Gastrocnemius medialis (tissue), 4 donors: ENCODE measurements around the gene C5orf58. TPM values are rescaled to one million over a fixed set of nuclear protein-coding genes. Genes with fewer than 3 reads are reported as not detected.
"Not testable (repeated sequence)": the region's sequence is repeated elsewhere in the genome, so short reads cannot be mapped to it uniquely, and the experiment has no call there.

Source experiments
- ATAC-seq, 2 donors: fragments of 150-250 bp; one replicate each; pipeline ENCODE4 v1.9.1; 2016
- DNase-seq, 2 donors: peaks; one replicate each; pipeline ENCODE4 v3.0.0-alpha.2; 2019
- H3K27ac ChIP-seq, 4 donors: fragments of 200-600 bp; sonication (generic); 1 replicate in 1 of 4; 2 replicates in 3 of 4; pipeline ENCODE4 v1.5.1; 2016 to 2018; ENCODE audit warnings: mild to moderate bottlenecking in 2 of 4, moderate library complexity in 1 of 4
- H3K27me3 ChIP-seq, 3 donors: fragments of 200-600 bp; sonication (generic) in 2 of 3; 1 replicate in 1 of 3; 2 replicates in 2 of 3; pipeline versions ENCODE4 v1.5.1 to v1.6.0; 2016 to 2019; ENCODE audit warnings: mild to moderate bottlenecking in 1 of 3, moderate library complexity in 1 of 3
- H3K36me3 ChIP-seq, 2 donors: fragments of 200-600 bp; sonication (generic) in 1 of 2; one replicate each; pipeline ENCODE4 v1.5.1; 2017 to 2018
- H3K4me1 ChIP-seq, 2 donors: fragments of 200-600 bp; sonication (generic) in 1 of 2; one replicate each; pipeline ENCODE4 v1.5.1; 2016 to 2017; ENCODE audit warnings: mild to moderate bottlenecking in 2 of 2
- H3K4me3 ChIP-seq, 4 donors: fragments of 200-600 bp; sonication (generic) in 3 of 4; 1 replicate in 1 of 4; 2 replicates in 3 of 4; pipeline ENCODE4 v1.5.1; 2016 to 2019; ENCODE audit warnings: mild to moderate bottlenecking in 2 of 4
- H3K9me3 ChIP-seq, 3 donors: fragments of 200-600 bp; sonication (generic) in 2 of 3; 1 replicate in 1 of 3; 2 replicates in 2 of 3; pipeline ENCODE4 v1.5.1; 2016 to 2019
- POLR2A ChIP-seq, 2 donors: fragments of 450-650 bp; IDR thresholded peaks; one replicate each; pipeline ENCODE4 v1.6.1; 2017; ENCODE audit warnings: antibody characterized with exemption in 2 of 2, mild to moderate bottlenecking in 2 of 2, moderate library complexity in 2 of 2
- in situ Hi-C, 4 donors: fragments of 200-750 bp; cut with MboI; loops; one replicate each; pipeline versions ENCODE4 v1.15.0 to v1.8.0; 2017; ENCODE audit warnings: low sequenced_read_pairs in 4 of 4
- intact Hi-C: fragments of 100-400 bp; cut with DNase I; formaldehyde crosslinking; loops from one replicate; pipeline ENCODE4 v1.15.1; 2023; ENCODE audit warnings: low total_unique reads
- total RNA-seq, 4 donors: library from RNA; depleted of rRNA; stranded (reverse); fragments of >200 nt; gene quantifications; one replicate each; pipeline versions ENCODE4 v1.1.0 to v1.2.3, GENCODE V29; 2016
- TF ChIP-seq, protein P1 (sequence below), 5 experiments: fragments of 450-650 bp in 3 of 5; fragments of 200-600 bp in 2 of 5; sonication (generic) in 2 of 5; IDR thresholded peaks in 4 of 5; conservative IDR thresholded peaks in 1 of 5; 1 replicate in 4 of 5; 2 replicates in 1 of 5; pipeline ENCODE4 v1.5.1; 2016 to 2019; ENCODE audit warnings: antibody characterized with exemption in 5 of 5, mild to moderate bottlenecking in 3 of 5, moderate library complexity in 3 of 5

Gene C5orf58
- total RNA-seq, 4 donors from 2014 or later = not detected

DNA sequence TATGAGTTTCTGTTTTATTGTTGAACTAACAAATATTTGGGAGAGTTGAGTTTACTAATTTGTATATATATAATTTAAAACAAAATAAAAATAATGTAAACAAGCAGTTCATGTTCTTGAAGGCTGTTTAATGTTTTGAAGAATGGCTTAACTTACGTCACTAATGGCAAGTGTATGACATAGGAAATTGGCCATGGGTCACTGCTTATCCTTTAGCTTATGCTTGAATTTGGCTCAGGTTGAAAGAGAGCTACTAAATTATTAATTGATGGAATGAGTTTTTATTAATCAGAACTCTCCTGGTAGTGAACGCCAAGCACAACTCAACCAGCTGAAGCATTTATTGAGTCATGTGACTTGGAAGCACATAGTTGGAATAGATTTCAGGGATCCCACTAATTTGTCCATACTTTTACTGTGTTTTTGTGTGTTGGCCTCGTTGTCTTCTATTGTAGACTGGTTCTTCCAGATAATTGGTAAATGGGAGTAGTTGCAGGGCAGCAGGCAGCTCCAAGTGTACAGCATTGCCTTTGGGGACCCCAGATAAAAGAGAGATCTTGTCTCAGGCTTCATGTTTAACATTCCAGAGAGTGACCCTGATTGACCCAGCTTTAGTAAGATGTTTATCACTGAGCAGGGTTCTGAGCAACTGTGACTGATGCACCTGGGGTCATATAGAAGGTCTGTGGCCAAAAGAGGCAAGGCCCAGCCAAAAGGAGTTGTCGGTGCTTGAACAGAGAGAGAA lies 13.5 kb downstream of the C5orf58 start:
- no peak for TF ChIP-seq POLR2A (IDR thresholded peaks at IDR 0.05)
- Histone ChIP-seq H3K4me1 (peaks cover 0 to 4% of the 10 kb centered on the region in 2 donors), H3K36me3 (no peaks in the 10 kb centered on the region), H3K4me3 (no peak overlapping the region), H3K27ac (peak overlapping the region in 2 of 4 donors; percentile 36 to 55), H3K9me3 (no peaks in the 10 kb centered on the region), H3K27me3 (no peaks in the 10 kb centered on the region)
- ATAC-seq (no peak), DNase-seq (no peak)
- in situ Hi-C loops = no loop called here
- intact Hi-C loops = no loop called here

- TF ChIP-seq, protein P1, sequence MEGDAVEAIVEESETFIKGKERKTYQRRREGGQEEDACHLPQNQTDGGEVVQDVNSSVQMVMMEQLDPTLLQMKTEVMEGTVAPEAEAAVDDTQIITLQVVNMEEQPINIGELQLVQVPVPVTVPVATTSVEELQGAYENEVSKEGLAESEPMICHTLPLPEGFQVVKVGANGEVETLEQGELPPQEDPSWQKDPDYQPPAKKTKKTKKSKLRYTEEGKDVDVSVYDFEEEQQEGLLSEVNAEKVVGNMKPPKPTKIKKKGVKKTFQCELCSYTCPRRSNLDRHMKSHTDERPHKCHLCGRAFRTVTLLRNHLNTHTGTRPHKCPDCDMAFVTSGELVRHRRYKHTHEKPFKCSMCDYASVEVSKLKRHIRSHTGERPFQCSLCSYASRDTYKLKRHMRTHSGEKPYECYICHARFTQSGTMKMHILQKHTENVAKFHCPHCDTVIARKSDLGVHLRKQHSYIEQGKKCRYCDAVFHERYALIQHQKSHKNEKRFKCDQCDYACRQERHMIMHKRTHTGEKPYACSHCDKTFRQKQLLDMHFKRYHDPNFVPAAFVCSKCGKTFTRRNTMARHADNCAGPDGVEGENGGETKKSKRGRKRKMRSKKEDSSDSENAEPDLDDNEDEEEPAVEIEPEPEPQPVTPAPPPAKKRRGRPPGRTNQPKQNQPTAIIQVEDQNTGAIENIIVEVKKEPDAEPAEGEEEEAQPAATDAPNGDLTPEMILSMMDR (IDR thresholded peaks at IDR 0.05 in 4 of 5, conservative IDR thresholded peaks at IDR 0.05 in 1 of 5) = no peak
- TF ChIP-seq POLR2A (IDR thresholded peaks at IDR 0.05) = no peak
- DNase-seq (no peak), ATAC-seq (peak; percentile 52 to 61)
- Histone ChIP-seq H3K27ac (peak overlapping the region in 2 of 4 donors; percentile 36 to 55), H3K27me3 (no peaks in the 10 kb centered on the region), H3K4me3 (no peak overlapping the region), H3K9me3 (no peaks in the 10 kb centered on the region), H3K4me1 (peaks cover 0 to 4% of the 10 kb centered on the region in 2 donors), H3K36me3 (no peaks in the 10 kb centered on the region)
- intact Hi-C loops (no loop called here), in situ Hi-C loops (no loop called here)
Observed at GRCh38 chr5:170247363-170247762, 14.6 kb downstream of the C5orf58 start.

- in situ Hi-C loops = no loop called here
- no peaks in the 10 kb centered on the region for H3K36me3 ChIP-seq
- H3K9me3 ChIP-seq = no peaks in the 10 kb centered on the region
- H3K27me3 ChIP-seq = no peaks in the 10 kb centered on the region
- H3K4me3 ChIP-seq = no peak overlapping the region
- H3K27ac ChIP-seq = peak overlapping the region in 1 of 4 donors; percentile 6
- intact Hi-C loops = no loop called here
- peaks cover 0 to 4% of the 10 kb centered on the region in 2 donors for H3K4me1 ChIP-seq
- no peak for TF ChIP-seq POLR2A (IDR thresholded peaks at IDR 0.05)
- TF ChIP-seq, protein P1 (IDR thresholded peaks at IDR 0.05 in 4 of 5, conservative IDR thresholded peaks at IDR 0.05 in 1 of 5) = no peak
- DNase-seq (no peak), ATAC-seq (no peak)
Observed at GRCh38 chr5:170248172-170248930, 15.6 kb downstream of the C5orf58 start.

- in situ Hi-C loops, intact Hi-C loops: not testable (repeated sequence)
Observed at GRCh38 chr5:170248931-170249227, 16.1 kb downstream of the C5orf58 start.

DNA sequence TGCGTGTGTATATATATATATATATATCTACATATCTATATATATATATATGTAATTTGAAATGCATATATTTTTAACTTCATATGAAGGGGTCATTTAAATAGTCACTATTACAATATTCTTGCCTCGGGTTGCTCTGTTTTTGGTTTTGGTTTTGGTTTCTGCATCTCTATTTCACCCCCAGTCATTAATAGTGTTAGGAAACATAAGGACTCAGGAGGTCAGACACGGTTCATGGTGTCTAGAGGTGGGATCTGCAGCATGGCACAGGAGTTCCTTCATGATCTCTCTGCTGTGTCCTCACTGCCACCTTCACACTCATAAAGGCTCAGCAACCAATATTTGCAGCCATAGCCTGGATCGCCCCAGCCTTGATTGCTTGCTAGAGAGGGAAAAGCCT lies 16.6 kb downstream of the C5orf58 start:
- Histone ChIP-seq H3K9me3 (no peaks in the 10 kb centered on the region), H3K27me3 (no peaks in the 10 kb centered on the region), H3K4me1 (peaks cover 0 to 4% of the 10 kb centered on the region in 2 donors), H3K36me3 (no peaks in the 10 kb centered on the region), H3K4me3 (no peak overlapping the region), H3K27ac (no peak overlapping the region)
- ATAC-seq = no peak
- no peak for DNase-seq
- TF ChIP-seq, protein P1 (IDR thresholded peaks at IDR 0.05 in 4 of 5, conservative IDR thresholded peaks at IDR 0.05 in 1 of 5) = no peak
- intact Hi-C loops (no loop called here), in situ Hi-C loops (no loop called here)

More at GRCh38 chr5:170248931-170249227, 16.1 kb downstream of the C5orf58 start:
- H3K9me3 ChIP-seq, H3K4me1 ChIP-seq, H3K27ac ChIP-seq, ATAC-seq, DNase-seq, H3K27me3 ChIP-seq, H3K36me3 ChIP-seq, H3K4me3 ChIP-seq: not testable (repeated sequence)
